Activated T-cell treated with anti-CD3 and anti-CD28 coated beads, Interleukin-2, amount 50 U/mL, for 4 hours (primary cell): ENCODE data around the gene PLA2G4E. TPM values are rescaled to one million over a fixed set of nuclear protein-coding genes. Genes with fewer than 3 reads are reported as not detected.
A peak's percentile ranks its signal among the peaks of the same experiment; 100 is the strongest.

Experiments used
- ATAC-seq, 2 donors: fragments of 200-7000 bp; cut with Tn5 transposase; one replicate each; pipeline ENCODE4 v1.10.0; 2021
- DNase-seq: peaks from one replicate; pipeline ENCODE4 v3.0.0-alpha.2; 2020
- H3K27me3 Mint-ChIP-seq: one replicate; pipeline ENCODE4 v1.8.0; 2021; ENCODE audit warnings: low read depth, mixed read lengths
- H3K36me3 Mint-ChIP-seq: one replicate; pipeline ENCODE4 v1.8.0; 2022; ENCODE audit warnings: mixed read lengths; ENCODE audit not compliant: insufficient read depth
- H3K4me1 Mint-ChIP-seq: one replicate; pipeline ENCODE4 v1.8.0; 2021; ENCODE audit warnings: low read depth, mixed read lengths
- H3K4me3 Mint-ChIP-seq: one replicate; pipeline ENCODE4 v1.8.0; 2021; ENCODE audit warnings: mild to moderate bottlenecking, moderate library complexity, mixed read lengths
- H3K9me3 Mint-ChIP-seq: one replicate; pipeline ENCODE4 v1.8.0; 2021; ENCODE audit warnings: mixed read lengths
- total RNA-seq, 3 donors: library from RNA; stranded (reverse); gene quantifications; one replicate each; pipeline ENCODE4 v1.2.1, GENCODE V29; 2021

Gene PLA2G4E
- total RNA-seq, 3 donors from 2014 or later: not detected

- Mint-ChIP-seq H3K4me1 (peaks cover 20% of the 10 kb centered on the region), H3K9me3 (no peaks in the 10 kb centered on the region), H3K27me3 (no peaks in the 10 kb centered on the region), H3K4me3 (no peak overlapping the region), H3K36me3 (peaks cover 19% of the 10 kb centered on the region)
- DNase-seq (no peak), ATAC-seq (no peak)
Measured at GRCh38 chr15:41943543-41944312, 77.1 kb downstream of the PLA2G4E start.

- Mint-ChIP-seq H3K36me3 (peaks cover 19% of the 10 kb centered on the region), H3K4me3 (no peak overlapping the region), H3K4me1 (peaks cover 26% of the 10 kb centered on the region), H3K9me3 (no peaks in the 10 kb centered on the region), H3K27me3 (no peaks in the 10 kb centered on the region)
- no peak for DNase-seq
- ATAC-seq: no peak
Measured at GRCh38 chr15:41942886-41943285, 78.0 kb downstream of the PLA2G4E start.

GRCh38 chr15:41941644-41942415 is 79.0 kb downstream of the PLA2G4E start:
- Mint-ChIP-seq H3K4me1 (peaks cover 36% of the 10 kb centered on the region), H3K36me3 (peaks cover 17% of the 10 kb centered on the region), H3K4me3 (no peak overlapping the region), H3K27me3 (no peaks in the 10 kb centered on the region), H3K9me3 (no peaks in the 10 kb centered on the region)
- no peak for ATAC-seq
- DNase-seq: no peak

- peaks cover 19% of the 10 kb centered on the region for H3K36me3 Mint-ChIP-seq
- H3K4me3 Mint-ChIP-seq: no peak overlapping the region
- ATAC-seq: peak; percentile 75 to 82
- DNase-seq: peak; percentile 47
- peaks cover 50% of the 10 kb centered on the region for H3K4me1 Mint-ChIP-seq
- H3K27me3 Mint-ChIP-seq: no peaks in the 10 kb centered on the region
- peaks cover 4% of the 10 kb centered on the region for H3K9me3 Mint-ChIP-seq
Measured at GRCh38 chr15:41940441-41940857, 80.4 kb downstream of the PLA2G4E start.

- Mint-ChIP-seq H3K27me3 (no peaks in the 10 kb centered on the region), H3K4me1 (peaks cover 55% of the 10 kb centered on the region), H3K36me3 (peaks cover 19% of the 10 kb centered on the region), H3K4me3 (no peak overlapping the region), H3K9me3 (peaks cover 4% of the 10 kb centered on the region)
- DNase-seq: no peak
- ATAC-seq: no peak
Measured at GRCh38 chr15:41939986-41940385, 80.9 kb downstream of the PLA2G4E start.

- DNase-seq: no peak
- peaks cover 14% of the 10 kb centered on the region for H3K36me3 Mint-ChIP-seq
- peaks cover 74% of the 10 kb centered on the region for H3K4me1 Mint-ChIP-seq
- peaks cover 4% of the 10 kb centered on the region for H3K9me3 Mint-ChIP-seq
- no peak for ATAC-seq
- H3K4me3 Mint-ChIP-seq: peak overlapping the region; percentile 64
- H3K27me3 Mint-ChIP-seq: no peaks in the 10 kb centered on the region
Measured at GRCh38 chr15:41937568-41937923, 83.3 kb downstream of the PLA2G4E start.

GRCh38 chr15:41936649-41937567 is 83.9 kb downstream of the PLA2G4E start:
- Mint-ChIP-seq H3K36me3 (peaks cover 13% of the 10 kb centered on the region), H3K4me3 (peak overlapping the region; percentile 64), H3K4me1 (peaks cover 72% of the 10 kb centered on the region), H3K9me3 (peaks cover 4% of the 10 kb centered on the region), H3K27me3 (no peaks in the 10 kb centered on the region)
- peak; percentile 72 for DNase-seq
- ATAC-seq: peak; percentile 62 to 65

GRCh38 chr15:41936155-41936554 is 84.7 kb downstream of the PLA2G4E start:
- DNase-seq: no peak
- no peaks in the 10 kb centered on the region for H3K27me3 Mint-ChIP-seq
- peak overlapping the region; percentile 64 for H3K4me3 Mint-ChIP-seq
- H3K4me1 Mint-ChIP-seq: peaks cover 71% of the 10 kb centered on the region
- H3K36me3 Mint-ChIP-seq: peaks cover 12% of the 10 kb centered on the region
- H3K9me3 Mint-ChIP-seq: peaks cover 4% of the 10 kb centered on the region
- no peak for ATAC-seq

- Mint-ChIP-seq H3K4me3 (peak overlapping the region; percentile 64), H3K27me3 (no peaks in the 10 kb centered on the region), H3K36me3 (peaks cover 7% of the 10 kb centered on the region), H3K4me1 (peaks cover 67% of the 10 kb centered on the region), H3K9me3 (peaks cover 4% of the 10 kb centered on the region)
- no peak for ATAC-seq
- DNase-seq: no peak
Measured at GRCh38 chr15:41935566-41936020, 85.2 kb downstream of the PLA2G4E start.

GRCh38 chr15:41934843-41935242 is 86.0 kb downstream of the PLA2G4E start:
- H3K4me3 Mint-ChIP-seq: peak overlapping the region; percentile 64
- ATAC-seq (peak; percentile 57 to 60), DNase-seq (peak; percentile 73)
- peaks cover 2% of the 10 kb centered on the region for H3K36me3 Mint-ChIP-seq
- H3K4me1 Mint-ChIP-seq: peaks cover 61% of the 10 kb centered on the region
- H3K9me3 Mint-ChIP-seq: peaks cover 4% of the 10 kb centered on the region
- H3K27me3 Mint-ChIP-seq: no peaks in the 10 kb centered on the region

GRCh38 chr15:41933771-41934170 is 87.1 kb downstream of the PLA2G4E start:
- Mint-ChIP-seq H3K9me3 (peaks cover 4% of the 10 kb centered on the region), H3K36me3 (peaks cover 6% of the 10 kb centered on the region), H3K4me3 (no peak overlapping the region), H3K27me3 (no peaks in the 10 kb centered on the region), H3K4me1 (peaks cover 68% of the 10 kb centered on the region)
- ATAC-seq: no peak
- DNase-seq: no peak

- H3K27me3 Mint-ChIP-seq: no peaks in the 10 kb centered on the region
- peaks cover 66% of the 10 kb centered on the region for H3K4me1 Mint-ChIP-seq
- H3K36me3 Mint-ChIP-seq: peaks cover 9% of the 10 kb centered on the region
- no peak for ATAC-seq
- DNase-seq: no peak
- no peak overlapping the region for H3K4me3 Mint-ChIP-seq
- peaks cover 4% of the 10 kb centered on the region for H3K9me3 Mint-ChIP-seq
Measured at GRCh38 chr15:41933326-41933725, 87.5 kb downstream of the PLA2G4E start.

GRCh38 chr15:41932511-41933289 is 88.1 kb downstream of the PLA2G4E start:
- Mint-ChIP-seq H3K36me3 (peaks cover 9% of the 10 kb centered on the region), H3K27me3 (no peaks in the 10 kb centered on the region), H3K4me3 (no peak overlapping the region), H3K9me3 (peaks cover 4% of the 10 kb centered on the region), H3K4me1 (peaks cover 65% of the 10 kb centered on the region)
- no peak for ATAC-seq
- no peak for DNase-seq
